K562 (cell line): ENCODE measurements around the gene CCDC158. TPM values are rescaled to one million over a fixed set of nuclear protein-coding genes. Genes with fewer than 3 reads are reported as not detected.

Source experiments
- ATAC-seq: fragments of 200-7000 bp; cut with Tn5 transposase; 3 replicates; pipeline ENCODE4 v1.9.1; 2020; ENCODE audit warnings: moderate library complexity
- BruUV-seq: library from RNA; stranded (reverse); fragments of 400-500 nt; replicated peaks from 2 replicates; lab custom pipeline; 2021; lab: Mats Ljungman, UMichigan
- CTCF ChIA-PET: fragments of 300-600 bp; formaldehyde crosslinking; extraction: SDS; loops from one replicate; lab custom pipeline; 2021; ENCODE audit warnings: low intra/inter-chr PET ratio; lab: Yijun Ruan, JAX
- POLR2A ChIA-PET: fragments of 300-600, 350-650 bp; sonication (Branson Sonifier 250); formaldehyde crosslinking; extraction: SDS; loops from one replicate; lab custom pipeline; 2021; ENCODE audit warnings: antibody characterized with exemption, inconsistent platforms; lab: Yijun Ruan, JAX
- DNase-seq, 4 experiments: peaks; one replicate each; pipeline versions ENCODE4 v3.0.0 to v3.0.0-alpha.2; 2011 to 2018; ENCODE audit warnings: low spot score in 3 of 4, mixed read lengths in 3 of 4; ENCODE audit errors: extremely low read depth in 1 of 4
- FAIRE-seq: peaks from 2 replicates; lab custom pipeline; 2011; peaks lifted over from hg19 to GRCh38; lab: Jason Lieb, UNC
- H2AFZ ChIP-seq: 2 replicates; pipeline ENCODE4 v1.6.0; 2011; ENCODE audit warnings: low read depth, low read length, control low read depth, inconsistent platforms
- H3K27ac ChIP-seq: fragments of 200-600 bp; 3 replicates; pipeline ENCODE4 v1.8.0; 2011; ENCODE audit warnings: low read depth, mild to moderate bottlenecking, control low read depth, inconsistent platforms, low read length, moderate library complexity, mixed read lengths; ENCODE audit errors: extremely low read depth
- H3K27me3 ChIP-seq, 2 experiments: fragments of 300-600 bp in 1 of 2; 2 replicates in 1 of 2; 3 replicates in 1 of 2; pipeline versions ENCODE4 v1.6.0 to v1.8.0; 2011; ENCODE audit warnings: inconsistent platforms in 2 of 2, low read length in 2 of 2, mild to moderate bottlenecking in 1 of 2, mixed read lengths in 1 of 2, moderate library complexity in 1 of 2; ENCODE audit not compliant: control insufficient read depth in 2 of 2, insufficient read depth in 2 of 2
- H3K36me3 ChIP-seq: fragments of 300-600 bp; 3 replicates; pipeline ENCODE4 v1.8.0; 2011; ENCODE audit warnings: mild to moderate bottlenecking, low read length, inconsistent platforms; ENCODE audit not compliant: control insufficient read depth, insufficient read depth
- H3K4me1 ChIP-seq, 2 experiments: fragments of 200-600 bp in 1 of 2; replicated peaks in 1 of 2; 2 replicates in 1 of 2; 3 replicates in 1 of 2; pipeline versions ENCODE4 v1.5.1 to v1.8.0; 2011; ENCODE audit warnings: inconsistent platforms in 2 of 2, low read length in 2 of 2, mild to moderate bottlenecking in 1 of 2, mixed read lengths in 1 of 2, moderate library complexity in 1 of 2; ENCODE audit not compliant: control insufficient read depth in 2 of 2, insufficient read depth in 2 of 2
- H3K4me2 ChIP-seq: 2 replicates; pipeline ENCODE4 v1.6.1; 2011; ENCODE audit warnings: low read length, control low read depth, inconsistent platforms, mixed read lengths; ENCODE audit not compliant: insufficient read depth
- H3K4me3 ChIP-seq: fragments of 200-600 bp; sonication (generic), shearing (Covaris generic); 2 replicates; pipeline ENCODE4 v1.5.1; 2016; ENCODE audit warnings: control low read depth, inconsistent platforms
- H3K79me2 ChIP-seq: fragments of 200-600 bp; 3 replicates; pipeline ENCODE4 v1.8.0; 2011; ENCODE audit warnings: low read length, inconsistent platforms; ENCODE audit not compliant: control insufficient read depth, insufficient read depth
- H3K9ac ChIP-seq, 2 experiments: 2 replicates each; pipeline versions ENCODE4 v1.6.0 to v1.6.1; 2011; ENCODE audit warnings: low read depth in 2 of 2, low read length in 2 of 2, control low read depth in 1 of 2, inconsistent platforms in 1 of 2, mild to moderate bottlenecking in 1 of 2, mixed read lengths in 1 of 2; ENCODE audit not compliant: insufficient read depth in 1 of 2
- H3K9me1 ChIP-seq: one replicate; pipeline ENCODE4 v1.6.0; 2011; ENCODE audit warnings: inconsistent platforms, mild to moderate bottlenecking, low read length, moderate library complexity; ENCODE audit not compliant: control insufficient read depth, insufficient read depth
- H3K9me3 ChIP-seq: replicated peaks from 2 replicates; pipeline ENCODE4 v1.5.1; 2011; ENCODE audit warnings: low read depth, low read length, inconsistent platforms; ENCODE audit not compliant: control insufficient read depth, insufficient read depth
- H4K20me1 ChIP-seq: replicated peaks from 2 replicates; pipeline ENCODE4 v1.6.1; 2011; ENCODE audit warnings: low read length, inconsistent platforms, mixed read lengths; ENCODE audit not compliant: control insufficient read depth, insufficient read depth
- CUX1 ChIP-seq: fragments of 200-800 bp; sonication (Bioruptor generic); IDR thresholded peaks from 2 replicates; pipeline ENCODE4 v1.6.1; 2016; ENCODE audit warnings: missing genetic modification characterization, missing compliant biosample characterization
- HNRNPUL1 ChIP-seq: fragments of 200-400 bp; formaldehyde crosslinking; IDR thresholded peaks from 2 replicates; pipeline ENCODE4 v1.6.1; 2017; ENCODE audit warnings: low read length
- MIER1 ChIP-seq: fragments of 450-650 bp; IDR thresholded peaks from 2 replicates; pipeline ENCODE4 v1.6.1; 2016; ENCODE audit warnings: antibody characterized with exemption, mild to moderate bottlenecking, low read depth
- SMARCC2 ChIP-seq: fragments of 450-650 bp; IDR thresholded peaks from 2 replicates; pipeline ENCODE4 v1.6.1; 2017; ENCODE audit warnings: antibody characterized with exemption, moderate library complexity, mild to moderate bottlenecking, low read depth
- ZNF124 ChIP-seq: sonication (generic); formaldehyde crosslinking; IDR thresholded peaks from 2 replicates; pipeline ENCODE4 v1.8.1; 2022; ENCODE audit warnings: missing genetic modification reagents
- WGBS: fragments of 100-300 bp; shearing (Covaris generic); methylation state at CpG from one replicate; pipeline ENCODE4 v1.1.6; 2016; ENCODE audit warnings: low coverage, mixed read lengths; ENCODE audit not compliant: insufficient coverage; ENCODE audit errors: missing lambda C conversion rate; 5-methylcytosine and 5-hydroxymethylcytosine counted together
- in situ Hi-C: fragments of 300-500 bp; cut with MboI; formaldehyde crosslinking; loops from 4 replicates; pipeline ENCODE4 v1.15.0; 2018; ENCODE audit warnings: inconsistent platforms, mixed read lengths
- intact Hi-C: fragments of 100-400 bp; cut with micrococcal nuclease; formaldehyde crosslinking; loops from 2 replicates; pipeline ENCODE4 v1.14.2; 2022
- polyA plus RNA-seq, 8 experiments: library from polyadenylated mRNA; depleted of rRNA in 4 of 8; stranded (reverse) in 5 of 8; unstranded in 3 of 8; fragments of >200 nt; fragmentation: Nextera tagmentation in 2 of 8; fragmentation: Illumina TruSeq in 1 of 8; extraction: Ambion mirVana in 2 of 8; extraction: Trizol in 1 of 8; gene quantifications; 2 replicates each; pipeline versions ENCODE4 v1.2.1 to v1.2.3, GENCODE V29; 2011 to 2014; ENCODE audit warnings: inconsistent platforms in 1 of 8, missing spikeins in 1 of 8
- total RNA-seq, 7 experiments: library from RNA; depleted of rRNA in 6 of 7; stranded (reverse); fragments of >200 nt in 6 of 7; fragmentation: Illumina TruSeq in 2 of 7; extraction: Trizol in 2 of 7; gene quantifications; 2 replicates each; pipeline versions ENCODE4 v1.2.1 to v1.2.3, GENCODE V29; 2011 to 2021; ENCODE audit warnings: low replicate concordance in 1 of 7

The CCDC158 gene
- total and polyA plus RNA-seq, 9 of the 15 experiments (the other 6 are each of a cell fraction or from before 2014, with no cell fraction given), result not detected

- Histone ChIP-seq H3K79me2 (no peaks in the 10 kb centered on the region), H3K9me1 (no peaks in the 10 kb centered on the region), H3K9ac (no peak overlapping the region), H3K27ac (no peak overlapping the region), H3K36me3 (no peaks in the 10 kb centered on the region), H3K4me1 (no peaks in the 10 kb centered on the region; a peak in 1 of 5 replicates), H4K20me1 (no peaks in the 10 kb centered on the region), H3K4me2 (no peak overlapping the region), H3K4me3 (no peak overlapping the region), H2AFZ (no peak overlapping the region), H3K9me3 (no peaks in the 10 kb centered on the region), H3K27me3 (no peaks in the 10 kb centered on the region)
- no TSS peak for BruUV-seq
- in situ Hi-C loops, result no loop called here
- ChIA-PET CTCF (no interaction called here), POLR2A (no interaction called here)
- no peak for DNase-seq
- ATAC-seq, result no peak
- WGBS, result 48% methylated on average over 18 of the region's 18 CpGs
- intact Hi-C loops, result no loop called here
- FAIRE-seq, result no peak
- TF ChIP-seq CUX1 (CRISPR knock-in tag) (no peak), HNRNPUL1 (no peak), MIER1 (no peak), ZNF124 (CRISPR knock-in tag) (no peak), SMARCC2 (no peak)
These were observed 666 bp downstream of the CCDC158 start for GRCh38 chr4:76420188-76420761.
